HCT116 (cell line): ENCODE results near the gene XKR7. TPM values are rescaled to one million over a fixed set of nuclear protein-coding genes. Genes with fewer than 3 reads are reported as not detected.

ENCODE experiments used
- ATAC-seq: fragments of 200-7000 bp; cut with Tn5 transposase; 2 replicates; pipeline ENCODE4 v1.9.1; 2020; ENCODE audit warnings: mild to moderate bottlenecking, moderate library complexity
- BruUV-seq: library from RNA; stranded (reverse); fragments of 400-500 nt; replicated peaks from 2 replicates; lab custom pipeline; 2021; lab: Mats Ljungman, UMichigan
- CTCF ChIA-PET: fragments of 300-600 bp; sonication (Branson Sonifier 250); formaldehyde crosslinking; loops from one replicate; lab custom pipeline; 2021; ENCODE audit warnings: antibody characterized with exemption; lab: Charles Lee
- POLR2A ChIA-PET: fragments of 300-600, 350-600 bp; sonication (Branson Sonifier 250); formaldehyde crosslinking; loops from one replicate; lab custom pipeline; 2021; ENCODE audit warnings: antibody characterized with exemption; lab: Charles Lee
- RAD21 ChIA-PET, 2 experiments: fragments of 300-600 bp; sonication (Branson Sonifier 250); formaldehyde crosslinking; loops; one replicate each; lab custom pipeline; 2023; ENCODE audit warnings: low total read pairs in 2 of 2; ENCODE audit not compliant: uncharacterized antibody in 2 of 2, unreplicated experiment in 2 of 2, low non-redundant PET in 1 of 2; lab: Charles Lee
- DNase-seq: peaks from one replicate; pipeline ENCODE4 v3.0.0-alpha.2; 2010; ENCODE audit warnings: low read depth, low spot score
- H2AFZ ChIP-seq: fragments of 200-600 bp; shearing (Covaris generic), sonication (generic); 2 replicates; pipeline ENCODE4 v1.6.1; 2017; ENCODE audit warnings: low read depth, mixed run types, mixed read lengths, antibody characterized with exemption, low read length; ENCODE audit not compliant: poor library complexity, severe bottlenecking
- H3K27ac ChIP-seq: 2 replicates; pipeline ENCODE4 v1.5.1; 2012; ENCODE audit warnings: low read depth, low read length
- H3K27me3 ChIP-seq: fragments of 200-600 bp; sonication (generic); 2 replicates; pipeline ENCODE4 v1.6.1; 2016; ENCODE audit warnings: mixed run types, low read length, mixed read lengths; ENCODE audit not compliant: insufficient read depth
- H3K36me3 ChIP-seq, 2 experiments: fragments of 200-500 bp in 1 of 2; fragments of 200-600 bp in 1 of 2; sonication (Bioruptor generic) in 1 of 2; sonication (generic) in 1 of 2; 2 replicates each; pipeline versions ENCODE4 v1.5.1 to v1.6.1; 2014 to 2016; ENCODE audit warnings: low read length in 2 of 2, inconsistent platforms in 1 of 2, mixed read lengths in 1 of 2, mixed run types in 1 of 2; ENCODE audit not compliant: insufficient read depth in 2 of 2, control insufficient read depth in 1 of 2
- H3K4me1 ChIP-seq, 2 experiments: fragments of 200-600 bp in 1 of 2; sonication (generic) in 1 of 2; 2 replicates each; pipeline versions ENCODE4 v1.5.1 to v1.6.1; 2012 to 2017; ENCODE audit warnings: low read length in 2 of 2, inconsistent platforms in 1 of 2, mild to moderate bottlenecking in 1 of 2, mixed read lengths in 1 of 2, mixed run types in 1 of 2, moderate library complexity in 1 of 2; ENCODE audit not compliant: insufficient read depth in 2 of 2, control insufficient read depth in 1 of 2
- H3K4me2 ChIP-seq: fragments of 200-600 bp; sonication (generic); 2 replicates; pipeline ENCODE4 v1.6.1; 2017; ENCODE audit warnings: mixed run types, low read length, mixed read lengths
- H3K4me3 ChIP-seq, 2 experiments: fragments of 200-600 bp in 1 of 2; sonication (generic) in 1 of 2; replicated peaks in 1 of 2; 2 replicates each; pipeline ENCODE4 v1.5.1; 2011 to 2016; ENCODE audit warnings: low read length in 2 of 2, control low read depth in 1 of 2, low read depth in 1 of 2, mild to moderate bottlenecking in 1 of 2, mixed read lengths in 1 of 2, mixed run types in 1 of 2
- H3K79me2 ChIP-seq: fragments of 200-600 bp; sonication (generic); 2 replicates; pipeline ENCODE4 v1.6.1; 2017; ENCODE audit warnings: mild to moderate bottlenecking, mixed run types, low read length, moderate library complexity, mixed read lengths; ENCODE audit not compliant: insufficient read depth
- H3K9ac ChIP-seq: fragments of 200-600 bp; sonication (generic); 2 replicates; pipeline ENCODE4 v1.6.1; 2016; ENCODE audit warnings: low read length, mixed read lengths
- H3K9me2 ChIP-seq: fragments of 200-600 bp; sonication (generic), shearing (Covaris generic); 2 replicates; pipeline ENCODE4 v1.6.1; 2017; ENCODE audit warnings: mixed run types, mild to moderate bottlenecking, moderate library complexity; ENCODE audit not compliant: insufficient read depth
- H3K9me3 ChIP-seq, 2 experiments: fragments of 200-500 bp in 1 of 2; fragments of 200-600 bp in 1 of 2; sonication (Bioruptor generic) in 1 of 2; sonication (generic) in 1 of 2; 2 replicates each; pipeline ENCODE4 v1.6.1; 2014 to 2017; ENCODE audit warnings: low read length in 2 of 2, mixed read lengths in 2 of 2, inconsistent platforms in 1 of 2, low read depth in 1 of 2, mild to moderate bottlenecking in 1 of 2, mixed run types in 1 of 2, moderate library complexity in 1 of 2; ENCODE audit not compliant: control insufficient read depth in 1 of 2, insufficient read depth in 1 of 2
- H4K20me1 ChIP-seq: fragments of 200-600 bp; sonication (generic), shearing (Covaris generic); 2 replicates; pipeline ENCODE4 v1.6.1; 2017; ENCODE audit warnings: mixed run types, mild to moderate bottlenecking, moderate library complexity; ENCODE audit not compliant: insufficient read depth
- CBX3 ChIP-seq: IDR thresholded peaks from 2 replicates; pipeline ENCODE4 v1.6.1; 2012; ENCODE audit warnings: low read depth
- CEBPB ChIP-seq: IDR thresholded peaks from 2 replicates; pipeline ENCODE4 v1.6.1; 2012; ENCODE audit warnings: low read depth
- CTCF ChIP-seq, 3 experiments: fragments of 200-600 bp in 1 of 3; sonication (generic) in 1 of 3; IDR thresholded peaks in 2 of 3; conservative IDR thresholded peaks in 1 of 3; 2 replicates each; pipeline ENCODE4 v1.5.1; 2012 to 2017; ENCODE audit warnings: low read depth in 2 of 3, low read length in 2 of 3, antibody characterized with exemption in 1 of 3, borderline replicate concordance in 1 of 3, control low read depth in 1 of 3, mild to moderate bottlenecking in 1 of 3, mixed read lengths in 1 of 3, mixed run types in 1 of 3, moderate library complexity in 1 of 3; ENCODE audit not compliant: insufficient read depth in 1 of 3
- EGR1 ChIP-seq: IDR thresholded peaks from 2 replicates; pipeline ENCODE4 v1.6.1; 2012; ENCODE audit warnings: low read depth
- EZH2 ChIP-seq: fragments of 200-600 bp; sonication (generic); IDR thresholded peaks from 2 replicates; pipeline ENCODE4 v1.6.1; 2017; ENCODE audit warnings: antibody characterized with exemption, mixed run types
- JUND ChIP-seq: IDR thresholded peaks from 2 replicates; pipeline ENCODE4 v1.6.1; 2012
- RAD21 ChIP-seq: IDR thresholded peaks from 2 replicates; pipeline ENCODE4 v1.6.1; 2012; ENCODE audit warnings: low read depth, mild to moderate bottlenecking
- REST ChIP-seq: IDR thresholded peaks from 2 replicates; pipeline ENCODE4 v1.6.1; 2012; ENCODE audit warnings: low read depth
- SP1 ChIP-seq: IDR thresholded peaks from 2 replicates; pipeline ENCODE4 v1.6.1; 2012; ENCODE audit warnings: low read depth
- SRF ChIP-seq: IDR thresholded peaks from 2 replicates; pipeline ENCODE4 v1.6.1; 2012; ENCODE audit warnings: low read depth
- YY1 ChIP-seq: IDR thresholded peaks from 2 replicates; pipeline ENCODE4 v1.6.1; 2011; ENCODE audit warnings: low read length, low read depth, moderate library complexity, mild to moderate bottlenecking; ENCODE audit not compliant: insufficient replicate concordance; ENCODE audit errors: extremely low read depth
- ZNF274 ChIP-seq: fragments of 200-500 bp; sonication (Bioruptor generic); IDR thresholded peaks from 2 replicates; pipeline ENCODE4 v1.6.1; 2014; ENCODE audit warnings: mild to moderate bottlenecking, low read depth, low read length, inconsistent platforms
- intact Hi-C: fragments of 100-400 bp; cut with micrococcal nuclease; formaldehyde crosslinking; loops from 2 replicates; pipeline ENCODE4 v1.10.0; 2022
- total RNA-seq: library from RNA; stranded (reverse); gene quantifications from one replicate; pipeline ENCODE4 v1.2.1, GENCODE V29; 2021; ENCODE audit not compliant: unreplicated experiment
- TF ChIP-seq, protein P1 (sequence below): IDR thresholded peaks from 2 replicates; pipeline ENCODE4 v1.6.1; 2011; ENCODE audit warnings: mild to moderate bottlenecking, low read length, moderate library complexity; ENCODE audit not compliant: insufficient replicate concordance; ENCODE audit errors: extremely low read depth

XKR7 gene
- total RNA-seq, 1 experiment from 2014 or later: not detected

GRCh38 chr20:32009564-32009963 is 41.6 kb downstream of the XKR7 start:
- Histone ChIP-seq H3K79me2 (no peaks in the 10 kb centered on the region), H3K9me3 (no peaks in the 10 kb centered on the region), H2AFZ (no peak overlapping the region), H3K27ac (no peak overlapping the region), H3K27me3 (0 out of 2 replicates have a peak, but pooled peaks cover 3% of the 10 kb centered on the region), H3K36me3 (no peaks in the 10 kb centered on the region), H3K4me1 (no peaks in the 10 kb centered on the region), H3K9ac (no peak overlapping the region), H3K9me2 (no peaks in the 10 kb centered on the region), H4K20me1 (no peaks in the 10 kb centered on the region), H3K4me3 (no peak overlapping the region), H3K4me2 (no peak overlapping the region)
- intact Hi-C loops: no loop called here
- DNase-seq (no peak), ATAC-seq (no peak)
- BruUV-seq: no TSS peak
- POLR2A ChIA-PET: no interaction called here
- TF ChIP-seq EZH2 (no peak), CTCF (IDR thresholded peaks at IDR 0.05 in 2 of 3, conservative IDR thresholded peaks at IDR 0.05 in 1 of 3; ENCODE audit: borderline replicate concordance in 1 of 3, insufficient read depth in 1 of 3, low read depth in 2 of 3, low read length in 2 of 3) (no peak), SRF (no peak), JUND (no peak)
- TF ChIP-seq, protein P1, sequence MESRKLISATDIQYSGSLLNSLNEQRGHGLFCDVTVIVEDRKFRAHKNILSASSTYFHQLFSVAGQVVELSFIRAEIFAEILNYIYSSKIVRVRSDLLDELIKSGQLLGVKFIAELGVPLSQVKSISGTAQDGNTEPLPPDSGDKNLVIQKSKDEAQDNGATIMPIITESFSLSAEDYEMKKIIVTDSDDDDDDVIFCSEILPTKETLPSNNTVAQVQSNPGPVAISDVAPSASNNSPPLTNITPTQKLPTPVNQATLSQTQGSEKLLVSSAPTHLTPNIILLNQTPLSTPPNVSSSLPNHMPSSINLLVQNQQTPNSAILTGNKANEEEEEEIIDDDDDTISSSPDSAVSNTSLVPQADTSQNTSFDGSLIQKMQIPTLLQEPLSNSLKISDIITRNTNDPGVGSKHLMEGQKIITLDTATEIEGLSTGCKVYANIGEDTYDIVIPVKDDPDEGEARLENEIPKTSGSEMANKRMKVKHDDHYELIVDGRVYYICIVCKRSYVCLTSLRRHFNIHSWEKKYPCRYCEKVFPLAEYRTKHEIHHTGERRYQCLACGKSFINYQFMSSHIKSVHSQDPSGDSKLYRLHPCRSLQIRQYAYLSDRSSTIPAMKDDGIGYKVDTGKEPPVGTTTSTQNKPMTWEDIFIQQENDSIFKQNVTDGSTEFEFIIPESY: no peak
- RAD21 ChIA-PET: no interaction called here
- CTCF ChIA-PET: interaction anchor here (0.6 kb wide), 1 partner anchor 12 kb away, joined by 6 read pairs; no protein-coding TSS in a partner anchor

DNA sequence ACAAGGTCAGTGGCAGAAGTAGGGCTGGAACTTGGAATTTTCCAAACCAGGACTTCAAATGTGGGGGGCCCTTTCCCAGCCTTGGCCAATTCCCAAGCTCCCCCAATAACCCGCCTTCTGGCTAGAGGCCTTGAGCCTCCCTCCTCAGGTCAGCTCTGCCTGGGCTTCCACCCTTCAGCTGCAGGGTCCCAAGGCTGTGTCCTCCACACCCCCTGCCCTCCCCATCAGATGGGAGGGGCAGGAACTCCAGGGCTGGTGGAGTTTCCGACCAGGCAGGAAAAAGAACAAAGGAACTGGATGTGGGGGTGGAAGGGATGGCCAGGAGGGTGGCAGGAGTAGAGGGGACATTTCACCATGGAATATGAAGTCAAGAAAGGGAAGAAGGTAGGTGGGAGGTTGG is 42.1 kb downstream of the XKR7 start, which contains the start of gene CCM2L:
Gene CCM2L, plus strand, starts transcription at position 338 of the 400 bp plus-strand sequence. Its CDS starts 17 bp downstream, at position 355.
- no peak within 1 kb of the TSS for H2AFZ ChIP-seq
- no peaks in the 10 kb centered on the region for H3K79me2 ChIP-seq
- 0 out of 2 replicates have a peak, but pooled peaks cover 3% of the 10 kb centered on the region for H3K27me3 ChIP-seq
- intact Hi-C loops: no loop called here
- BruUV-seq: no TSS peak
- H3K9ac ChIP-seq: no peak within 1 kb of the TSS
- H4K20me1 ChIP-seq: no peaks in the 10 kb centered on the region
- no peaks in the 10 kb centered on the region for H3K4me1 ChIP-seq
- RAD21 ChIA-PET: no interaction called here
- no peak within 1 kb of the TSS for H3K4me3 ChIP-seq
- H3K9me3 ChIP-seq: no peaks in the 10 kb centered on the region
- H3K36me3 ChIP-seq: no peaks in the 10 kb centered on the region
- DNase-seq (no peak), ATAC-seq (no peak)
- H3K27ac ChIP-seq: no peak within 1 kb of the TSS
- no peaks in the 10 kb centered on the region for H3K9me2 ChIP-seq
- POLR2A ChIA-PET: no interaction called here
- no peak within 1 kb of the TSS for H3K4me2 ChIP-seq
- CTCF ChIA-PET: no interaction called here
- TF ChIP-seq RAD21 (no peak), REST (no peak), EZH2 (no peak), CBX3 (no peak), SRF (no peak), EGR1 (no peak), ZNF274 (no peak), YY1 (no peak), JUND (no peak), SP1 (no peak), CEBPB (no peak)
